Right renal cortex interstitium (tissue), 3 donors: ENCODE data around the gene KYNU. TPM values are rescaled to one million over a fixed set of nuclear protein-coding genes. Genes with fewer than 3 reads are reported as not detected.
"Not testable (repeated sequence)": the region's sequence is repeated elsewhere in the genome, so short reads cannot be mapped to it uniquely, and the experiment has no call there.

Experiments
- DNase-seq, 3 donors: peaks; one replicate each; pipeline ENCODE4 v3.0.0-alpha.2; 2013; ENCODE audit warnings: low read depth in 3 of 3, low spot score in 2 of 3
- polyA plus RNA-seq, 3 donors: library from polyadenylated mRNA; unstranded; fragments of 120-200 nt; gene quantifications; one replicate each; pipeline ENCODE4 v1.2.1, GENCODE V29; 2013; ENCODE audit not compliant: insufficient read length in 3 of 3

KYNU gene
- polyA plus RNA-seq, 3 donors, result 6.9 to 8.1 (median 7.1) TPM

DNA sequence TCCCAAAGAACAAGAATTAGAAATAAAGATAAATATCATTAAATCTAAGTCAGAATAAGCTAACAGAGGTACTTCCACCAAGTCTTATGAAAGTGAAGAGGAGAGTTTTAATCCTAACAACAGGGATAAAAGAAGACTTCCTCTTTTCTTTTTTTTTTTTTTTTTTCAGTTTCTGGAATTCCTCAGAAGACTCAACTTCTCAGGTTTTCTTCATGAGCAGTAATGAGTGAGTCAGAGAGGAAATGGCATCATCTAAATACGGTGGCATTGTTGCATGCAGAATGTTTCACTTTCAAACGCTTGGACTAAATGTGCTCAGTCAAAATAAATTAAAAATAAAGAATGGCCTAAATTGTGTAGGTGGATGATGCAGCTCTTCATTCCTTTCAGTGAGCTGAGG, 206.2 kb downstream of the KYNU start:
- no peak for DNase-seq

- DNase-seq, result no peak
Observed at GRCh38 chr2:143084462-143084861, 207.0 kb downstream of the KYNU start.

GRCh38 chr2:143085125-143085784, 207.8 kb downstream of the KYNU start:
- no peak for DNase-seq

DNA sequence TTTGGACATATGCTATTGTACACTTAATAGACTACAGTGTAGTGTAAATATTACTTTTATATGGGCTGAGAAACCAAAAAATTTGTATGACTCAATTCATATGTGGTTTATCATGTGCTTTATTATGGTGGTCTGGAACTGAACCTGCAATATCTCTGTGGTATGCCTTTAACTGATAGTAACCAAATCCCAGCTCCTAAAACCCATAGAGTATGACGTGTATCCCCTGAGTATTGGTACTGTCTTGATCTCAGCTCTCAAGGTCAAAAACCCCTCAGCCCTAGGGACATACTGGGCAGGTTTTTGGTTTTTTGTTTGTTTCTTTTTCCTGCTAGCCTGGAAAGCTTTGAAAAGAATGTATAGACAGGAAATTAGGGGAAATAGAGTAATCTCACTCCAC, 209.6 kb downstream of the KYNU start:
- no peak for DNase-seq

DNA sequence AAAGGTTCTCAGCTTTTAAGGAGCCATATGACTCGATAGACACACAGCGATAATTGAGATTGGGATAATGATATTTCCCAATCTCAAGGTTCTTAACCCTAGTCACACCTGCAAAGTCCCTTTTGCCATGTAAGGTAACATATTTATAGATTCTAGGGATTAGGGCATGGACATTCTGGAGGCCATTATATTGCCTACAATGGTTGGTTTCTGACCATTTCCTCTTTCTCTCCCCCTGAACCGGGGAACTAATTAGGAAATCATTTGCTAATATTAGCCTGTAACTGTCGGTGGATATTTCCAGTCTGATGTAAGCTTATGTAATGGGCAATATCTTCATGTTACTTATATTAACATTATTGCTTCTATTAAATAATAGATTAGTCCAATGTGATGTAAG, 210.9 kb downstream of the KYNU start:
- DNase-seq, result no peak

GRCh38 chr2:143089520-143089919, 212.1 kb downstream of the KYNU start:
- DNase-seq, result not testable (repeated sequence)
